Stimulated activated CD4-positive, alpha-beta T cell treated with anti-CD3 and anti-CD28 coated beads, Interleukin-2, amount 100 ng/mL, for 24 hours (primary cell): ENCODE results near the gene UNC13C.

ENCODE experiments used
- DNase-seq, 2 donors: peaks; one replicate each; pipeline ENCODE4 v3.0.0-alpha.2; 2020

The UNC13C gene

DNA sequence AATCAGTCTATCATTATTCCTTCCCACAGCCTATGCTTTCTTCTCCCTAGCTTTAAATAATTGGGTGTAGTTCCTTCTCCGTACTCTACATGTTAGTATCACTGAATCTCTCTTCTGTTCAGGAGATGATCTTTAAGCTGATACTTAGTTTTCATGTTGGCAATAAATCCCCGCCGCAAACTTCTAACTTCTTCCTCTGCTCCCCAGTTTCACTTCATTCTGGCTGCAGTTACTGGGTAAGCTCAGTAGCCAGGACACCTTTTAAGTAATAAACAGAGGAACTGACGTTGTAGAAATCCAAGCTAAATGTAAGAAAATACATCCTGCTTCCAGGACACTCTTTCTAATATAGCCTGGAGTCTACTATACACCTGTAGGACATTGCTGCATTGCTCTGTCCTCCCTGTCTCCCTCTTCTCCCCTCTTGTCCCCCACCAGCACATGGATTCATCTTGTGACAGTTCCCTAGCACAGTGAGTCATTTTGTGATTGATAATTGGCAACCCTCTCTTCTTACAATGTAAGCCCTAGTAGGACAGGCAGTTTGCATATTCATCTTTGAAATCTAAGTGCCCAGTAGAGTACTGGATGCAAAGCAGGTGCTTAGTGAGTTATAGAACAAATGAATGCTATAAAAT is 598.2 kb downstream of the UNC13C start:
- DNase-seq = no peak

DNA sequence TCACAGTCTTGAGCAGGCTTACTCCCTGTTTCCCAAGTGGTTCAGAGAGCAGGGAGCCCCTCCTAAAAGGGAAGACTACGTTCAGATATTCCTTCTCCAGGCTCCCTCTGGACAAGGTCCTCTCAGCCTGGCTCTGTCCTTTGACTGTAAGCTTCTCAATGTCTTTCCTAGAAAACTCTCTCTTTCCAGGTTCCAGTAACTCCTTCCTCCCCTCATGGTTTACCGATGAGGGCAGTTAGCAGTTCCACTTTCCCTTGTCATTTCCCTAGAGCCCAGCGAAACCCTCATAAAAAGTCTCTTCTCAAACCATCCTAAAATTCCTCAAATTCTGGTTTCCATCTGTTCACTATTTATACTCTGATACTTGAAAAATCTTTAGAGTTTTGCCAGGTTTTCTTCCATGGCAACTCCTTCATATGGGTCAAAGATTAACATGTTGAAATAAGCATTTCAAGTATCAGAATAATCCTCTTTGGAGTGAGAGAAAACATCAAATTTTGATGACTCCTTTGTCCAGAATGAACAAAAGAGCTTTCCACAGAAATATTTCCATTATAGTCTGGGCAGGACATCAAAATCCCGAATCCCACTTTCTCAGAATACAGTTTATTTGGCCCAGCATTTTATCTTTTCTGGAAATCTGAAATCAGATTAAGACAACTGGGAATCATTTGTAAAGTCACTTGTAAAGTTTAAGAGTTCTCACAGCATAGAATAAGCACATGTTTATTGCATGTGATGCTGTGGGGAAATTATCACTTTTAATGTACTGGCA is 599.4 kb downstream of the UNC13C start:
- no peak for DNase-seq

DNA sequence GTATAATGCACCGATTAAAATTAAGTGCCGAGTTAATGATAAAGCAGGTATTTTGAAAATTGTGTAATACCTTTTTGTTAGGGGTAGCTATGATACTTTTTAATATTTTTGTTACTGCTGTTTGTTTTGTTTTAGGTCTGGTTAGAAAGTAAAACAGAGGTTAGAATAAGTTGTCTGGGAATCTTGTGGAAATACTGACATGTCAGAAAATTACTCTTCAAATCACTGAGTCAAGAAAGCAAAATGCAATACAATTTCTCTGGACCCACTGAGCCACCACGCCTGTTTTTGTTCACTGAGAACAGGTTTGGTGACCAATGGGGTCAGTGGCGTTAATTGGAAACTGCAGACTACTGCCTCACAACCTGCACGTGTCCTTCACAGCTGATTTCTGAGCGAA is 601.6 kb downstream of the UNC13C start:
- DNase-seq = no peak

DNA sequence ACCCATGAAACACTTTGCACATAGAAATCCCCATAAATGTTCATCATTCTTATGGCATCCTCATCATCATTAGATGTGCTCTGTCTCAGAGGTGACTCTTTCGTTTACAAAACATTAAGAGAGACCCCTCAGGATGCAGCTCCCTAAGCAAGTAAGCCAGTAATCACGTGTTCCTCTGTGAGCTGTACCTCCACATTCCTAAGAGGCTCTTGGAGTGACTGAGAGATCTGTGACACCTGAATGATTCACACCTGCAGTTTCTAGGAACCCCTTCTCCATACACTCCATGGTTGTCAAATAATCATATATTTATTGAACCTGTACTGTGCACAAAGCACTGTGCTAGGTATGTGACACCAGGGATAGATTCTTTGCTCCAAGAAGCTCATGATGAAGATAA is 602.4 kb downstream of the UNC13C start:
- DNase-seq = no peak

DNA sequence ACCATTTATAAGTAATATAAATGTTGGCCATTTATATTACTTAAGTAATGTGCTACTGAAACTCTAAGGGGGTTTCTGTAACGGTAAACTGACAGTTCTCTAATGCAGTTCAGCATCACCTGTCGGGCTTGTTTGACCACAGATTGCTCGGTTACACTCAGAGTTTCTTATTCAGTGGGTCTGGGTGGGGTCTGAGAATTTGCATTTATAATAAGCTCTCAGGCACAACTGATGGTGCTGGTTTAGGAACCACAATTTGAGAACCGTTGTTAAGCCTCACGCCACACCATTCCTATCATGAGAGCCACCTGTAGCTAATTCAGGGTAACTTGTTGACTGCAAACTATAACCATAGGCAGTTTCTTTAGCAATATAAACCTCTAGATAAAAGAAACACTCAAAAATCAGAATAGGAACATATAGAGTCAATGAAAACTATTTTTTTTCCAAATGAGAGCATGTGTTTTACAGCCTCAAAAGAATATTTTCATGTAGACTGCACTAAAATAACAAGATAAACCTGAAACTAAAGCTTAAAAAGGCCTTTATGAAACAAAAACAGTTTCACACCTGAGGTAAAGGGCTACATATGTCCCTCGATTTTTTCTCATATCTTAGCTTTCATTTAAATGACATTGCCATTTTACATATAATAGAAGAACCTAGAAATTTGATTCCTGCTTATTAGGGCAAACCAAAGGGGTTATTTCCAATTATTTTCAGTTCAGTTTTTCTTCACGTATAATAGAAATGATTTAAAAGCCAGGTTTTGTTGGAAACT is 604.8 kb downstream of the UNC13C start:
- no peak for DNase-seq

DNA sequence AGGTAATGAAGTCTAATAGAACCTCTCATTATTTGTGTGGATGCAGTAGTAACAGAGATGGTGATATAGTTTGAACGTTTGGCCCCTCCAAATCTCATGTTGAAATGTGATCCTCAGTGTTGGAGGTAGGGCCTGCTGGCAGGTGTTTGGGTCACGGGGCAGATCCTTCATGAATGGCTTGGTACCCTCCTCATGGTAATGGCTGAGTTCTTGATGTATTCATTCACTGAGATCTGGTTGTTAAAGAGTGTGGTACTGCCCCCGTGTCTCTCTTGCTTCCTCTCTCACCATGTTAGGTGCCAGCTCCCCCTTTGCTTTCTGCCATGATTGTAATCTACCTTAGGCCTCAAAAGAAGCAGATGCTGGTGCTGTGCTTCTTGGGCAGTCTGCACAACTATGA is 606.8 kb downstream of the UNC13C start:
- DNase-seq = no peak

DNA sequence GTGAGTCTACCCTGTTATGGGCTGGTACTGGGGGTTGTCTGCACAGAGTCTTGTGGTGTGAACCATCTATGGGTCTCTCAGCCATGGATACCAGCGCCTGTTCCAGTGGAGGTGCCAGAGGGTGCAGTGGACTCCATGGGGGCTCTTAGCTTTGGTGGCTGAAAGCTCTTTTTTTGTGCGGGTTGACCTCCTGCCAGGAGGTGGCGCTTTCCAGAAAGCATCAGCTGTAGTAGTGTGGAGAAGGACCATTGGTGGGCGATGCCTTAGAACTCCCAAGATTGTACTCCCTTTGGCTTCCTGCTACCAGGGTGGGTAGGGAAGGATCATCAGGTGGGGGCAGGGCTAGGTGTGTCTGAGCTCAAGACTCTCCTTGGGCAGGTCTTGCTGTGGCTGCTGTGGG is 615.9 kb downstream of the UNC13C start:
- DNase-seq = no peak

DNA sequence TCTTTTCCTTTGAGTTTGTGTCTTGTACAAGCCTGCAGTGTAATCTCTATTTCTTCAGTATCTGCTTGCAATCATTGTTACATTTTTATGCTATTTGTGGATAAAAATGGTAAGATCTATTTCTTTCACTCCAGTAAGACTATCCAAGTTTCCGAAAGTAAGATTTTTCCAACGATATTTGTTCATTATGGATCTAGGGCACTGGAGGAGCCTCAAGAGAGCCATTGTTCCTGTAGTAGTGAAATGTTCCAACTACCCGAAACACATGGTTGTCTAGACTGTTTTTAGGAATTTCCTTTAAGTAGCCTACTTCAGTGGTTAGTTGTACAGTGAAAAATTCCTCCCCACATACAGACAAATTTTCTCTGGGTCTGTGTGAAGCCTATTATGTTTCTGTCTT is 621.1 kb downstream of the UNC13C start:
- no peak for DNase-seq

DNA sequence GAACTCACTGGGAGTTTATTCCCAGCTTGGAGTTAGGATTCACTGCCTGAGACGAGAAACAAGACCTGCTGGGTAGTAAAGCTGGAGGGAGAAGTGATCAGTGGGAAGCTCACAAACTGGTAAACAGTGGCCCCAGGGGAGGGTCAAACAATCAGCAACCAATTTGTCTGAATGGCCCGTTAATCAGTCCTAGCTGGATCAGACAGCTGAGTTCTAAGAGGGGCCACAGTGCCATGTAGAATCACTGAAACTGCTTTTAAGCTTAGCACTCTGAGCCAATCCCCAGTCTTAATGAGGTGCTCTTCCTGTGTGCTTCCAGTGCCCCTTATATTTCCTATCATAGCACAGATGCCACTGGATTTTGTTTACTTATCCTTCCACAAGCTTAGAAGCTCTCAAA is 626.8 kb downstream of the UNC13C start:
- DNase-seq = no peak

DNA sequence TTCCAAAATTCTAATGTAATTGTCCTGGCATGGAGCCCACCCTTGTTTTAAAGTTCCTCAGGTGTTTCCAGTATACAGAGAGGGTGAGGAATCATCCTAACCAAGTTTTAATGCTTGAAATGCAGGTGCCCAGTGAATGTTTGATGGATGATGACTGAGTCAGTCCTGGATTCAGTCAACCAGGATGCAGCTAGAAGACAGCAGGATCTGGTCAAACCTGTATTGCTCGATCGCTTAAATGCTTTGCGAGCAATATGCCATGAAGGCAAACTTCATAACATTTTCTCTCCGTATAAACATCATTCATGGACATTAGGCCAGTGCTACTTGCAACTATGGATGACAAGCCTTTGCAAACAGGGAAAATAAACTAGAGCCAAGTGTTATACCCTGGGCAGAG is 627.3 kb downstream of the UNC13C start:
- DNase-seq = no peak

DNA sequence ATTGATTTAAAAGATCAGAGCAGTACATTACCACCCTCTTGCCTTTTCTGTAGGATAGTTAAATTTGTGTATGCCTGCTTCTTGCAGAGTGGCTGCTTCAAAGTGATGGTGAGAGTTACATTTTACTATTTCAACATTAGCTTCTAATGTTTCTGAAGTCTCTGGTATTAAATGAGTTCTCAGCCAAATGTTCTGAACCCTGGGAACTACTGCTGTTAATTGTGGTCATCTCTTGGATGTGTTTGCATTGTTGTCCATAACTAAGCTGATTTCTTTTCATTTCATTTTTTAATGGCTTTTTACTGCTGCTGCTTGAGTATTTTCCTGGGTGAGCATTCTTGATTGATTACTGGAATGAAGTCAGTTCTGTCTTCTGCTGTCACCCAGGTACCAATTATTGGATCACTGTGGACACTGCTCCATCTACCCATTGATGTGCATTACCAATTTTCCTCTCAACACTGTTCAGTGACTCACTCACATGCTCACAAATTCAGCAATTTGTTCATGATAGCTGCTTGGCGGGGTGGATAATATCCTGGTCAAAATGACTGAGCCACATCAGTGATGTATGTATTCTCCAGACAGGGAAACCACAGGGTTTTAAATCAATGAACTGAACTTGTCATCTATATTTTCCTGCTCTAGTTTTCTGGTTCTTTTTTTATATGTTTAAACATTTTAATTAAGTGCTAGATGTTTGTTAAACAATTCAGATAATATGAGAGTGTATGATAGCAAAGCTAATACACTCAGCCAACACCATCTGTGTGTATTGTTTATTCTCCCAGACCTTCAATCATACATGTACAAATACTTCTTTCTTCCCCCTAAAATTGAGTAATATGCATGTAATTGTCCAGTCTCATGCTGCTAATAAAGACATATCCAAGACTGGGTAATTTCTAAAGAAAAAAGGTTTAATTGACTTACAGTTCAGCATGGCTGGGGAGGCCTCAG is 630.9 kb downstream of the UNC13C start:
- DNase-seq = no peak

DNA sequence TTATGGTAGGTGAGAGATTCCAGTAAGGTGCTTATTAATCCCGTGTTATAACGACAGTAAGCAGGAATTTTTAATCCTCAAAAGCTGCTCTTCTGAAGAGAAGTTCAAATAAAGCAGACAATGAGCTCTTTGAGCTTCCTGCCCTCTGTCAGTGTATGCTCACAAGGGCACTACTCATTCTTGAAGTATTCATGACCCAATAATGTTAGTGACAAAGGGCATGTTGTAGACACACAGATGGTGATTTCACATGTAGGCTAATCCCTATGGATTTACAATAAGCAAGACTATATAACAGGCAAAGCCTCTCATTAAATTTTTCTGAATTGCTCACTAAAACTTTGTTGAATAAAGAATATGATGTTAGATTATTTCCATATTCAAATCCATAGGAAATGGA is 639.9 kb downstream of the UNC13C start:
- no peak for DNase-seq

DNA sequence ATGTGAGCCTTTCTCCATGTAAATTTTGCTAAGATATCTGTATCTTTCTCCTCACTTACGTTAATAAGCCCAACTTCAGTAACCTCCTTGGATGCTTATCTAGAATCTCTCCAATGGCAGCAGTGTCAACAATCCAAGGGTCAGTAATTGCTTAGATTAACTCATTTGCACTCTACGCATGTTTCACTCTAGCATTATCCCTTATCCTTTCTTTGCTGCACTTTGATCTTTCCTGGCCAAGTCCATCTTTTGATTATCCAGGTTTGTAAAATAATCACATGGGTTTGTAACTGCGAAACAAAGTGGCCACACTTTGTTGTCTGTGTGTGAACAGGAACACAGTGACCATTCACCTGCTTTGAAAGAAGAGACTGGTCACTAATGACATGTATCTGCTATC is 640.9 kb downstream of the UNC13C start:
- DNase-seq = no peak

DNA sequence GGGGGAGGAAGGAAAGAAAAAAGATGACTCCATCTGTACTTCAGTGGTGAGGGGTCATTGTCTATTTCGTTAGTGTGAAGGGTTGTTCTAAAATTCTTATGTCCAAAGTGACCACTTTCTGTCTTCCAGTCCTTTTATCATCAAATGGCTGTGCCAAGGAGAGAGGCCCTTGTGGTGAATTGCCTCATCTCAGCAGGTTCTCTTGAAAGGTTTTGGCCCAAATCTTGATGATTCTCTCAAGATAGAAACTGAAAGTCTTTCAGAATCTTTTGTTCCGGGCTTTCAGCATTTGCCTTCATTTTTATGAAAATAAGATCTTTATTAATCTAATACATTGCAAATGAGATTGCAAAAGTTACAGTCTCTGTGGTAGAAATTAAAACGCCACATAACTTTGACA is 642.7 kb downstream of the UNC13C start:
- DNase-seq = no peak

DNA sequence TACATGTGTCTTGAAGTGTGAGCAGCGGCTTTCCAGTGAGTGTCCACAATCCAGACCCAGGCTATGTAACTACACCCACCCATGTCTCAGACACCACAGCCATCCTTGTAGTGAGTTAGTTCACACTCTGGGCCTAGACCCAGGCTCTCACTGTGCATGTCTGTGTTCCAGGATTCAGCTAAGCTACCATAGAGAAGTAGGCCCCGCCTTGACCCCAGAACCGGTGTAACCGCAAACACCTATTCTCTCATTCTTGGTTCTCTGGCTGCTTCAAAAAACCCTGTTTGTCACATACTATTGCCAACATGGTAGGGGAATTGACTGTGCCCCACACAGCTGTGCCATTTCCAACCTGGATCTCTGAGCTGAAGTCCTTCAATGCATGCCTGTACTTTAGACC is 657.9 kb downstream of the UNC13C start:
- DNase-seq = no peak

DNA sequence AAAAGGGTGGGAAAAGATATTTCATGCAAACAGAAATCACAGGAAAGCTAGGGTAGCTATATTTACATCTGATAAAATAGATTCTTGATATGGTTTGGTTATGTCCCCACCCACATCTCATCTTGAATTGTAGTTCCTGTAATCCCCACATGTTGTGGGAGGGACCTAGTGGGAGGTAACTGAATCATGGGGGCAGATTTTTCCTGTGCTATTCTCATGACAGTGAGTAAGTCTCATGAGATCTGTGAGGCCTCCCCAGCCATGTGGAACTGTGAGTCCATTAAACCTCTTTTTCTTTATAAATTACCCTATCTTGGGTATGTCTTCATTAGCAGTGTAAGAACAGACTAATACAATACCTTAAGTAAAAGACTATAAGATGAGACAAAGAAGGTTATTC is 660.4 kb downstream of the UNC13C start:
- DNase-seq = no peak

DNA sequence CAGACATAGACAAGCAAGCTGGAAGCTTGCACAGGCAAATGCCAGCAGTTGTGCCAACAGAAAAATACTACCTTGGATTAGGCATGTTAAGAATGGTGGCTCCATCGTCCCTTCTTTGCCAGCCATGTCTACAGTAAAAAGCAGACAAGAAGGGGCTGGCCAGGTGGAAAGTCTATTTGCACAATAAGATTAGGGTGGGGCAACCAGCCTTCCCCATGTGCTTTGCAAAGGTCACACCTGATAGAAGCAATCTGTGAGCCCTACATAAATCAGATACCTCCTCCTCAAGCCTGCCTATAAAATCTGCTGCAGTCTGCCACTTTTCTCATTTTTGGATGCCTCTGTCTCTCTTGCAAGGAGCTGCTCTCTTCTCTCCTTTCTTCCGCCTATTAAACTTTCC is 662.6 kb downstream of the UNC13C start:
- DNase-seq = no peak

DNA sequence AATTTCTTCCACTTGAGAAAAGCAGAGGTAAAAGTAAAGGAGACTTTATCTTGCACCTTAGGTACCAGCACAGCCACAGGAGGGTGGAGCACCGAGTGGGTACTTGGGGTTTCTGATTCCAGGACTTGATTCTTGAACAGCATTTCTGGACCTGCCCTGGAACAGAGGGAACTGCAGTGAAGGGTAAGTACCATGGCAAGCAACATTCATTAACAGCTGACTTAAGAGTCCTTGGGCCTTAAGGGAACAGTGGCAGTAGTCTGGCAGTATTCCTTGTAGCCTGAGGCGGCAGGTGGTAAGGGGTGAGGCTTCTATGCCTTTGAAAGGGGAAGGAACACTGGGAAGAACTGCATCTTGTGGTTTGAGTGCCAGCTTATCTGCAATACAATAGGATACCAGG is 666.6 kb downstream of the UNC13C start:
- DNase-seq = no peak

DNA sequence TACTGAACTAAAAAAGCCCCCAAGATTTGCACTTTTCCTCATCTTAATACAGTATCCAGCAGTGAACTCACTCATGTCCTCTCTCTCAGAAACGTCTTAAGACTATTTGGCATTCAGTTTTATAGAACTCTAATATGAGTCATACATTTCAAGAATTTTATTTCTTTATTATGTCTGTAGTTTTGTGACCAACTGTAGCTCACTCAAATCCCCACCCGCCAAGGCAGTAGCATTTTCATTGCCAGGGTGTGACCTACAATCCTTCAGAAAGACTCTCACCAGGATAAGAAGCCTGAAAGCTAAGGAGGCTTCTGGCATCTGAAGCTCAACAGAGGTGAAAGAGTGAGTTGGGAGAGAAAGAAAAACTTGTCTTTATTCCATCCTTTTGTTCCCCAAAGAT is 681.4 kb downstream of the UNC13C start:
- DNase-seq = no peak

DNA sequence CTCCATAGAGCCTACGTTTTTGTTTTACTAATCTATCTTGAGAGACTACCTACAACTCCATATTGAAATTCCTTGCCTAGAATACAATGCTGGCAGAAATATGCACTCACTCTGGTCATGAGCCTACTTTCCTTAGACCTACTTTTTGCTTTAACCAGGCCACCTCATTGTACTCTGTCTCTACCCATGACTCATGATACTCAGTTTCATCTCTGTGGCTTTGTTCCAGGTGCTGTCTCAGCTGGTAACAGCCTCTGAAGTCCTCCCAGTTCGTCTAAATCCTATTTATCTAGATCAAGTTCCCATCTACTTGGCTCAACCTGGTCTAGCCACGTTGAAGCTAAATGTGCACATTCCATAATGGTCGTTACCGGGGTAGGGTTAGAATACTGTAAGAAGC is 682.1 kb downstream of the UNC13C start:
- DNase-seq = no peak

DNA sequence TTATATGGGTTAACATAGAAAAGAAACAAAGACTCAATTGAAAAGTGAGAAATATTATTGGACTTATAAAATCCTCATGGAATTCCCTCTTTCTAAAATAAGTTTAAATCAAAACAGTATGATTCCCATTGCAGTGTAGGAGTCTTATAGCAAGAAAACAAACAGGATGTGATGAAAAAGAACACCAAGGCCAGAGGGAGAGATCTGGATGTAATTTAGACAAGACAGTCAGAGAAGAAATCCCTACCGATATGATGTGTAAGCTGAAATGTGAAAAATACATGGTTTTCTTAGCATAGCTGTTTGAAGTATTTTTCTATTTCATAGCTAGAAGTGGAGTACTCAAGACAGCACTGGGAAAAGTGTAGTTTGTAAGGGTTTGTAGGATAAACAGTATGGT is 697.0 kb downstream of the UNC13C start:
- DNase-seq = no peak

DNA sequence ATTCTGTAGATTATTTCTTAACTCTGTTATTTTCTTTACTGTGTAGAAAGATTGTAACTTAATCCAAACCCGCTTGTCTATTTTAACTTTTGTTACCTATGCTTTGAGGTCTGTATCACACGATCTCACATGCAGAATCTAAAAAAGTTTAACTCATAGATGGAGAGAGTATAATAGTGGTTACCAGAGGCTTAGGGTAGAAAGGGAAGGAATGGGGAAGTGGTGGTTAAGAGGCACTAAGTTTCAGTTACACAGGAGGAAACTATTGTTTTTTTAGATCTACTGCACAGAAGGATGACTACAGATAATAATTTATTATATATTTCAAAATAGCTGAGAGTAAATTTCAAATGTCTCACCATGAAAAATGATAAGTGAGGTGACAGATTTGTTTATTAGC is 703.3 kb downstream of the UNC13C start:
- DNase-seq = no peak
